ENCODE results near the gene ZNF451. TPM values are rescaled to one million over a fixed set of nuclear protein-coding genes. Genes with fewer than 3 reads are reported as not detected.
A peak's percentile ranks its signal among the peaks of the same experiment; 100 is the strongest.

The ZNF451 gene
- total RNA-seq, 2 donors from 2014 or later: 58.1 to 72.5 TPM

GRCh38 chr6:57210060-57210459, 120.1 kb downstream of the ZNF451 start:
- Mint-ChIP-seq H3K9me3 (no peaks in the 10 kb centered on the region), H3K4me1 (peaks cover 7% of the 10 kb centered on the region), H3K27ac (no peak overlapping the region), H3K4me3 (no peak overlapping the region), H3K36me3 (ENCODE audit: low read depth) (peaks cover 10% of the 10 kb centered on the region), H3K27me3 (ENCODE audit: insufficient read depth) (no peaks in the 10 kb centered on the region)
- H3K4me1 ChIP-seq (ENCODE audit: control insufficient read depth, insufficient read depth, low read length): no peaks in the 10 kb centered on the region
- peaks cover 12% of the 10 kb centered on the region for H3K36me3 ChIP-seq (ENCODE audit: control insufficient read depth, insufficient read depth, low read length)
- no peak overlapping the region for H3K9ac ChIP-seq (ENCODE audit: extremely low read depth, low read length, poor library complexity, severe bottlenecking)
- H3K27me3 ChIP-seq (ENCODE audit: control insufficient read depth, insufficient read depth, low read length, poor library complexity, severe bottlenecking): no peaks in the 10 kb centered on the region
- no peak overlapping the region for H3K4me3 ChIP-seq (ENCODE audit: low read length)
- no peak for DNase-seq
- 97% methylated on average over 5 of the region's 5 CpGs for WGBS, 2 experiments (ENCODE audit: insufficient coverage in 1 of 2, insufficient read length in 1 of 2)
- H3K9me3 ChIP-seq (ENCODE audit: control insufficient read depth, low read length): peaks cover under 1% of the 10 kb centered on the region
- no peak overlapping the region for H3K27ac ChIP-seq (ENCODE audit: low read depth, low read length)
- no peak for TF ChIP-seq CTCF (conservative IDR thresholded peaks at IDR 0.05)

- Histone ChIP-seq H3K4me1 (ENCODE audit: control insufficient read depth, insufficient read depth, low read length) (no peaks in the 10 kb centered on the region), H3K4me3 (ENCODE audit: low read length) (no peak overlapping the region), H3K27me3 (ENCODE audit: control insufficient read depth, insufficient read depth, low read length, poor library complexity, severe bottlenecking) (no peaks in the 10 kb centered on the region), H3K9me3 (ENCODE audit: control insufficient read depth, low read length) (peaks cover 24% of the 10 kb centered on the region), H3K9ac (ENCODE audit: extremely low read depth, low read length, poor library complexity, severe bottlenecking) (no peak overlapping the region), H3K36me3 (ENCODE audit: control insufficient read depth, insufficient read depth, low read length) (peaks cover 5% of the 10 kb centered on the region), H3K27ac (ENCODE audit: low read depth, low read length) (no peak overlapping the region)
- Mint-ChIP-seq H3K9me3 (peaks cover 13% of the 10 kb centered on the region), H3K4me3 (no peak overlapping the region), H3K36me3 (ENCODE audit: low read depth) (peaks cover 29% of the 10 kb centered on the region), H3K27ac (no peak overlapping the region), H3K27me3 (ENCODE audit: insufficient read depth) (no peaks in the 10 kb centered on the region), H3K4me1 (peaks cover 6% of the 10 kb centered on the region)
- DNase-seq: no peak
- 100% methylated on average over 1 of the region's 1 CpG; no CpG with 5 or more reads in 1 of the 2 experiments for WGBS, 2 experiments (ENCODE audit: insufficient coverage in 1 of 2, insufficient read length in 1 of 2)
- no peak for TF ChIP-seq CTCF (conservative IDR thresholded peaks at IDR 0.05)
Observed at GRCh38 chr6:57215260-57215659, 125.3 kb downstream of the ZNF451 start.

- H3K4me1 Mint-ChIP-seq: peaks cover 6% of the 10 kb centered on the region
- no peak overlapping the region for H3K27ac Mint-ChIP-seq
- no peaks in the 10 kb centered on the region for H3K36me3 ChIP-seq (ENCODE audit: control insufficient read depth, insufficient read depth, low read length)
Observed at GRCh38 chr6:57216235-57217101, 126.5 kb downstream of the ZNF451 start.

More at GRCh38 chr6:57216235-57217101, 126.5 kb downstream of the ZNF451 start:
- peak; percentile 47 for TF ChIP-seq CTCF (conservative IDR thresholded peaks at IDR 0.05)
- H3K4me3 ChIP-seq (ENCODE audit: low read length): no peak overlapping the region
- H3K9me3 Mint-ChIP-seq: peaks cover 16% of the 10 kb centered on the region
- H3K9ac ChIP-seq (ENCODE audit: extremely low read depth, low read length, poor library complexity, severe bottlenecking): no peak overlapping the region
- H3K27ac ChIP-seq (ENCODE audit: low read depth, low read length): no peak overlapping the region
- H3K27me3 Mint-ChIP-seq (ENCODE audit: insufficient read depth): no peaks in the 10 kb centered on the region
- no peak overlapping the region for H3K4me3 Mint-ChIP-seq
- 95 to 100% methylated on average over 7 of the region's 7 CpGs for WGBS, 2 experiments (ENCODE audit: insufficient coverage in 1 of 2, insufficient read length in 1 of 2)
- no peaks in the 10 kb centered on the region for H3K27me3 ChIP-seq (ENCODE audit: control insufficient read depth, insufficient read depth, low read length, poor library complexity, severe bottlenecking)
- DNase-seq: no peak
- peaks cover 30% of the 10 kb centered on the region for H3K36me3 Mint-ChIP-seq (ENCODE audit: low read depth)
- peaks cover 27% of the 10 kb centered on the region for H3K9me3 ChIP-seq (ENCODE audit: control insufficient read depth, low read length)
- H3K4me1 ChIP-seq (ENCODE audit: control insufficient read depth, insufficient read depth, low read length): no peaks in the 10 kb centered on the region

Data from endodermal cell (in vitro differentiated cells).